Thyroid gland (tissue), 4 donors: Measurements from ENCODE around the gene POLR2L.

Experiments used
- CTCF ChIP-seq, 6 experiments: fragments of 200-600 bp in 3 of 6; fragments of 450-650 bp in 3 of 6; sonication (generic) in 3 of 6; IDR thresholded peaks; one replicate each; pipeline ENCODE4 v1.5.1; 2016 to 2019; ENCODE audit warnings: antibody characterized with exemption in 6 of 6, mild to moderate bottlenecking in 2 of 6, inconsistent platforms in 1 of 6, moderate library complexity in 1 of 6
- POLR2A ChIP-seq, 2 donors: fragments of 450-650 bp; IDR thresholded peaks; one replicate each; pipeline ENCODE4 v1.6.1; 2017; ENCODE audit warnings: antibody characterized with exemption in 2 of 2, mild to moderate bottlenecking in 2 of 2, moderate library complexity in 1 of 2

GRCh38 chr11:828506-829175, 13.7 kb downstream of the POLR2L start:
- TF ChIP-seq CTCF (IDR thresholded peaks at IDR 0.05) (no peak), POLR2A (IDR thresholded peaks at IDR 0.05) (no peak)
